Neural progenitor cell (in vitro differentiated cells): ENCODE measurements around the gene TUBA8.

Experiments used
- EZH2 ChIP-seq: fragments of 200-600 bp; sonication (generic); IDR thresholded peaks from 2 replicates; pipeline ENCODE4 v1.6.1; 2017; ENCODE audit warnings: antibody characterized with exemption, mild to moderate bottlenecking, moderate library complexity
- EZH2phosphoT487 ChIP-seq: fragments of 200-600 bp; sonication (generic); IDR thresholded peaks from 2 replicates; pipeline ENCODE4 v1.6.1; 2017; ENCODE audit warnings: antibody characterized with exemption
- TF ChIP-seq, protein P1 (sequence below): fragments of 200-600 bp; sonication (generic); IDR thresholded peaks from 2 replicates; pipeline ENCODE4 v1.5.1; 2017; ENCODE audit warnings: antibody characterized with exemption, mild to moderate bottlenecking

DNA sequence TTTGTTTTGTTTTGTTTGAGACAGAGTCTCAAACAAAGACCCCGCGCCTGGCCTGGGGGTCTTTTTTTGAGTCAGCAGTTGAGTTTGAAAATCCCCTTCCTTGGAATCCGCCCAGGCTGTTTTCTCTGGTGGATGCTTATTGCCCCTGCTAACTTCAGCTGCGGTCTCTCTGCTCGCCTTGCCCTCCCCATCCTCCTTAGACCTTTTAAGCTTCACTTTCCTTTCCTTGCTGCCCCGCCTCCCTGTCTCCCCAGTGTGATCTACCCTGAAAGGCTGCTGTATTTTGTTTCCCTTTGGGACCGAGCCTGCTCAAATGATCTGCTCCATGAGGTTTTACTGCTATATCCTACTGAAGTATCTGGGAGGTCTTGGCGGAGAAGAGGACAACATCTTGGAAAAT lies 41.9 kb downstream of the TUBA8 start:
- TF ChIP-seq, protein P1, sequence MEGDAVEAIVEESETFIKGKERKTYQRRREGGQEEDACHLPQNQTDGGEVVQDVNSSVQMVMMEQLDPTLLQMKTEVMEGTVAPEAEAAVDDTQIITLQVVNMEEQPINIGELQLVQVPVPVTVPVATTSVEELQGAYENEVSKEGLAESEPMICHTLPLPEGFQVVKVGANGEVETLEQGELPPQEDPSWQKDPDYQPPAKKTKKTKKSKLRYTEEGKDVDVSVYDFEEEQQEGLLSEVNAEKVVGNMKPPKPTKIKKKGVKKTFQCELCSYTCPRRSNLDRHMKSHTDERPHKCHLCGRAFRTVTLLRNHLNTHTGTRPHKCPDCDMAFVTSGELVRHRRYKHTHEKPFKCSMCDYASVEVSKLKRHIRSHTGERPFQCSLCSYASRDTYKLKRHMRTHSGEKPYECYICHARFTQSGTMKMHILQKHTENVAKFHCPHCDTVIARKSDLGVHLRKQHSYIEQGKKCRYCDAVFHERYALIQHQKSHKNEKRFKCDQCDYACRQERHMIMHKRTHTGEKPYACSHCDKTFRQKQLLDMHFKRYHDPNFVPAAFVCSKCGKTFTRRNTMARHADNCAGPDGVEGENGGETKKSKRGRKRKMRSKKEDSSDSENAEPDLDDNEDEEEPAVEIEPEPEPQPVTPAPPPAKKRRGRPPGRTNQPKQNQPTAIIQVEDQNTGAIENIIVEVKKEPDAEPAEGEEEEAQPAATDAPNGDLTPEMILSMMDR = no peak
- TF ChIP-seq EZH2 (no peak), EZH2phosphoT487 (no peak)
